HG03280 (cell line): ENCODE data around the gene ZCWPW1.
A peak's percentile ranks its signal among the peaks of the same experiment; 100 is the strongest.
"Not testable (repeated sequence)": the region's sequence is repeated elsewhere in the genome, so short reads cannot be mapped to it uniquely, and the experiment has no call there.

Experiments used
- ATAC-seq: cut with Tn5 transposase; IDR thresholded peaks from one replicate; pipeline ENCODE4 v1.9.1; 2021; ENCODE audit warnings: mild to moderate bottlenecking, moderate library complexity; ENCODE audit not compliant: unreplicated experiment

The ZCWPW1 gene

GRCh38 chr7:100457033-100457432 lies 28.5 kb upstream of the ZCWPW1 start:
- no peak for ATAC-seq

- ATAC-seq = no peak
Measured at GRCh38 chr7:100456562-100456961, 28.1 kb upstream of the ZCWPW1 start.

DNA sequence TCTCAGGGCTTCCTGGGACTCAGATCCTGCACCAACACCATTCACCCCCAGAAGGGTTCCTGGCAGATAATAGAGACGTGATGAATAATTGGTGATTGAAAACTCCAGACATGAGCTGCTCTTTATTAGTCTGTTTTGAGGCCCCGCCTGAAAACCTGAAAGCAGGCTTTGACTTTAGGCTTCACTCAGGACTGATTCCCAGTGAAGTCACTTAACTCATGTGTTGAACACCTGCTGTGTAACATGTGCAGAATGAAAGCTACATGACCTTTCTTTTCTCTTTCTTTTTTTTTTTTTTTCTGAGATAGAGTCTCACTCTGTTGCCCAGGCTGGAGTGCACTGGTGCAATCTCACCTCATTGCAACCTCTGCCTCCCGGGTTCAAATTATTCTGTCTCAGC lies 26.7 kb upstream of the ZCWPW1 start:
- ATAC-seq = no peak

DNA sequence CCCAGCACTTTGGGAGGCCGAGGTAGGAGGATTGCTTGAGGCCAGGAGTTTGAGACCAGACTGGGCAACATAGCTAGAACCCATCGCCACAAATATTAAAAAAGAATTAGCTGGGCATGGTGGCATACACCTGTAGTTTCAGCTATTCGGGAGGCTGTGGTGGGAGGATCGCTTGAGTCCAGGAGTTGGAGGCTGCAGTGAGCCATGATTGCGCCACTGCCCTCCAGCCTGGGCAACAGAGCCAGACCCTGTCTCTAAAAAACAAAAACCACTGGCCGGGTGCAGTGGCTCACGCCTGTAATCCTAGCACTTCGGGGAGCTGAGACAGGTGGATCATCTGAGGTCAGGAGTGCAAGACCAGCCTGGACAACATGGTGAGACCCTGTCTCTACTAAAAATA lies 25.4 kb upstream of the ZCWPW1 start:
- ATAC-seq = not testable (repeated sequence)

DNA sequence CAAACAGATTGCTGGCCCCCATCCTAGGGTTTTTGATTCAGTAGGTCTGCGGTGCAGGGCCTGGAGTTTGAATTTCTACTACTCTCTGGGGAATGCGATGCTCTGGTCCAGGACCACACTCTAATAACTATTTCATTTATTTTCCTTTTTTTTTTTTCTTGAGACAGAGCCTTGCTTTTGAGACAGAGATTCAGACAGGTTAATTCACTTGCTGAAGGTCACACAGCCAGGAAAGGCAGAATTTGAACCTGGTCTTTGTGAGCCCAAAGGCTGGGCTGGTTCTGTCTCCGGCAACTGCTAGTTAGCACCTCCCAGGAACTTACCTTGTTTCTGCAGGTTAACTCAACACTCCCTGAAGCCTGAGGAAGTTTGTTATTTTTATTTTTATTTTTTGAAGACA lies 24.0 kb upstream of the ZCWPW1 start:
- ATAC-seq = no peak

DNA sequence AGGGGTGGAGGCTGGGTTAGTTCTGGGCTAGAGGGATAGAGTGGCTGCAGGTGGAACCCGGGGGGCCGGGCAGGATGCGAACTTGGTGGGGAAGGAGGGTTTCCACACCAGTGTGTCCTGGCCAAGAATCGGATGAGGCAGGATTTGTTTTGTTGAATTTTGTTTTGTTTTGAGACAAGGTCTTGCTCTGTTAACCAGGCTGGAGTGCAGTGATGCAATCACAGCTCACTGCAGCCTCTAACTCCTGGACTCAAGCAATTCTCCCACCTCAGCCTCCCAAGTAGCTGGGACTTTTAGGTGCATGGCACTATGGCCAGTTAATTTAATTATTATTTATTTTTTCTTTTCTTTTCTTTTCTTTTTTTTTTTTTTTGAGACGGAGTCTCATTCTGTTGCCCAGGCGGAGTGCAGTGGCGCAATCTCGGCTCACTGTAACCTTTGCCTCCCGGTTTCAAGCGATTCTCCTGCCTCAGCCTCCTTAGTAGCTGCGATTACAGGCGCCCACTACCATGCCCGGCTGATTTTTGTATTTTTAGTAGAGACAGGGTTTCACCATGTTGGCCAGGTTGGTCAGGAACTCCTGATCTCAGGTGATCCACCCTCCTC lies 20.8 kb upstream of the ZCWPW1 start:
- no peak for ATAC-seq

DNA sequence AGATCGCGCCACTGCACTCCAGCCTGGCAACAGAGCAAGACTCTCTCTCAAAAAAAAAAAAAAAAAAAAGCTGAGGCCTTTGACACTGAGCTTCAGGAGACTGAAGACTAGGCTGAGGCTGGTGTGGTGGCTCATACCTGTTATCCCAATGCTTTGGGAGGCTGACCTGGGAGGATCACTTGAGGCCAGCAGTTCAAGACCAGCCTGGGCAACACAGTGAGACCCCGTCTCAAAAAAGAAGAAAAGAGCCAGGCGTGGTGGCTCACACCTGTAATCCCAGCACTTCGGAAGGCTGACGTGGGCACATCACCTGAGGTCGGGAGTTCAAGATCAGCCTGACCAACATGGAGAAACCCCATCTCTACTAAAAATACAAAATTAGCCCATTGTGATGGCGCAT lies 18.9 kb upstream of the ZCWPW1 start:
- ATAC-seq = not testable (repeated sequence)

GRCh38 chr7:100446040-100446439 lies 17.5 kb upstream of the ZCWPW1 start:
- ATAC-seq = no peak

GRCh38 chr7:100444311-100445278 lies 16.1 kb upstream of the ZCWPW1 start:
- no peak for ATAC-seq

- ATAC-seq = no peak
Measured at GRCh38 chr7:100443096-100443840, 14.8 kb upstream of the ZCWPW1 start.

- ATAC-seq = no peak
Measured at GRCh38 chr7:100441641-100442535, 13.4 kb upstream of the ZCWPW1 start.

- ATAC-seq = not testable (repeated sequence)
Measured at GRCh38 chr7:100439244-100439643, 10.7 kb upstream of the ZCWPW1 start.

DNA sequence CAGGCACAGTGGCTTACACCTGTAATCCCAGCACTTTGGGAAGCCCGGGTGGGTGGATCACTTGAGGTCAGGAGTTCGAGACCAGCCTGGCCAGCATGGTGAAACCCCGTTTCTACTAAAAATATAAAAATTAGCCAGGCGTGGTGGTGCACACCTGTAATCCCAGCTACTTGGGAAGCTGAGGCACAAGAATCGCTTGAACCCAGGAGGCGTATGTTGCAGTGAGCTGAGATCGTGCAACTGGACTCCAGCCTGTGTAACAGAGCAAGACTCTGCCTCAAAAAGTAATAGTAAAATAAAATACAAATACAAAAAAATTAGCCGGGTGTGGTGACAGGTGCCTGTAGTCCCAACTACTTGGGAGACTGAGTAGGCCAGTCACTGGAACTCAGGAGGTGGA lies 10.2 kb upstream of the ZCWPW1 start:
- not testable (repeated sequence) for ATAC-seq

- ATAC-seq = no peak
Measured at GRCh38 chr7:100438172-100438571, 9.7 kb upstream of the ZCWPW1 start.

DNA sequence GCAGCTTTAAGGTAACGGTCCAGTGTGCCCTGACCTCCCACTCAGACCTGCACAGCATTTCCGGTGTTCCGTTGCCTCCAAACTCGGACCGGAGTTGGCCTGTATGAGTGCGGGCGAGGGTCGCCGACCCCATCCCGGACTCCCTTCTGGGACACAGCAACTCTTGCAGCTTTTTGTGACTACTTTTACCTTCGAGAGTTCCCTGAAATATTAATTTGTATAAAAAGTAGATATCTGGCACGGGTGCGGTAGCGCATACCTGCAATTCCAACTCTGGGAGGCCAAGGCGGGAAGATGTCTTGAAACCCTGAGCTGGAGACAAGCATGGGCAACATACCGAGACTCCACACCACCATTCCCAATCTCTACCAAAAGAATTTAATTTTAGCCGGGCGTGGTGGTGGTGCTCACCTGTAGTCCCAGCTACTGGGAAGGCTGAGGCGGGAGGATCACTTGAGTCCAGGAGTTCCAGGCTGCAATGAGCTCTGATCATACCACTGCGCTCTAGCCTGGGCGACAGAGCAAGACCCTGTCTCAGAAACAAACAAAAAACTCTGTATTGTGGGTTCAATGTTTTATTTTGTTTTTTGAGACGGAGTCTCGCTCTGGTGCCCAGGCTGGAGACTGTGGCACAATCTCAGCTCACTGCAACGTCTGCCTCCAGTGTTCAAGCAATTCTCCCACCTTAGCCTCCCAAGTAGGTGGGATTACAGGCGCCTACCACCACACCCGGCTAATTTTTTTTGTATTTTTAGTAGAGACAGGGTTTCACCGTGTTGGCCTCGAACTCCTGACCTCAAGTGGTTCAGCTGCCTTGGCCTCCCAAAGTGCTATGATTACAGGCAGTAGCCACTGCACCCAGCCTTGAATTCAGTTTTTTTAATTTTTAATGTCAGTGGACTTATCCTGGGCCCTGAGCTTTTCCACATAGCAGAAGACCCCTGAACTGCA lies 8.9 kb upstream of the ZCWPW1 start:
- ATAC-seq = no peak

GRCh38 chr7:100435401-100436304 lies 7.2 kb upstream of the ZCWPW1 start:
- ATAC-seq = peak; percentile 29

GRCh38 chr7:100434297-100435144 lies 6.0 kb upstream of the ZCWPW1 start:
- no peak for ATAC-seq
